Measurements from ENCODE around the gene MAJIN. TPM values are rescaled to one million over a fixed set of nuclear protein-coding genes. Genes with fewer than 3 reads are reported as not detected.
A peak's percentile ranks its signal among the peaks of the same experiment; 100 is the strongest.

MAJIN gene
- total RNA-seq, 1 experiment from 2014 or later, result not detected

- TF ChIP-seq ZSCAN18 (CRISPR knock-in tag; IDR thresholded peaks at IDR 0.05) (no peak), E2F1 (CRISPR knock-in tag; IDR thresholded peaks at IDR 0.05) (no peak)
Observed at GRCh38 chr11:65013888-65014725, 42.2 kb upstream of the MAJIN start, which contains the start of gene ARL2 (continued).

- ChIA-PET CTCF (interaction anchor here (0.7 to 5.4 kb wide), 39 partner anchors 9 to 250 kb away, joined by 3 to 37 read pairs (median 6); partner anchors contain the start of genes BATF2, CDC42BPG, CDCA5 and FAU), POLR2A (interaction anchor here (1.2 kb wide), 1 partner anchor 109 kb away, joined by 3 read pairs; the partner anchor contains the start of genes FAU and MRPL49)
- DNase-seq (ENCODE audit: low spot score) (peak; percentile 90), ATAC-seq (peak; percentile 81)
- peaks cover 19% of the 10 kb centered on the region for H3K36me3 Mint-ChIP-seq
- H3K27me3 Mint-ChIP-seq (ENCODE audit: low read depth), result no peaks in the 10 kb centered on the region
- H3K4me1 Mint-ChIP-seq, result peaks cover 18% of the 10 kb centered on the region
- peak overlapping the region; percentile 78 for H3K4me3 Mint-ChIP-seq
- H3K9me3 Mint-ChIP-seq, result no peaks in the 10 kb centered on the region
- H3K27ac Mint-ChIP-seq, result peak overlapping the region; percentile 92
- no peak for TF ChIP-seq TEAD1 (CRISPR knock-in tag; IDR thresholded peaks at IDR 0.05)
- TF ChIP-seq STAT6 (CRISPR knock-in tag; conservative IDR thresholded peaks at IDR 0.05; ENCODE audit: low read depth), result no peak
- no peak for TF ChIP-seq CDX4 (CRISPR knock-in tag; IDR thresholded peaks at IDR 0.05; ENCODE audit: borderline replicate concordance)
- TF ChIP-seq HMGXB4 (CRISPR knock-in tag; IDR thresholded peaks at IDR 0.05), result no peak
- TF ChIP-seq E2F1 (CRISPR knock-in tag; IDR thresholded peaks at IDR 0.05), result no peak
- TF ChIP-seq CREM (CRISPR knock-in tag; IDR thresholded peaks at IDR 0.05), result 0 out of 2 replicates have a peak, but pooled peaks have one; percentile 46
- TF ChIP-seq, protein P1, sequence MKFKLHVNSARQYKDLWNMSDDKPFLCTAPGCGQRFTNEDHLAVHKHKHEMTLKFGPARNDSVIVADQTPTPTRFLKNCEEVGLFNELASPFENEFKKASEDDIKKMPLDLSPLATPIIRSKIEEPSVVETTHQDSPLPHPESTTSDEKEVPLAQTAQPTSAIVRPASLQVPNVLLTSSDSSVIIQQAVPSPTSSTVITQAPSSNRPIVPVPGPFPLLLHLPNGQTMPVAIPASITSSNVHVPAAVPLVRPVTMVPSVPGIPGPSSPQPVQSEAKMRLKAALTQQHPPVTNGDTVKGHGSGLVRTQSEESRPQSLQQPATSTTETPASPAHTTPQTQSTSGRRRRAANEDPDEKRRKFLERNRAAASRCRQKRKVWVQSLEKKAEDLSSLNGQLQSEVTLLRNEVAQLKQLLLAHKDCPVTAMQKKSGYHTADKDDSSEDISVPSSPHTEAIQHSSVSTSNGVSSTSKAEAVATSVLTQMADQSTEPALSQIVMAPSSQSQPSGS (CRISPR knock-in tag; IDR thresholded peaks at IDR 0.05; ENCODE audit: borderline replicate concordance, low read depth), result no peak
- TF ChIP-seq FOXK1 (CRISPR knock-in tag; IDR thresholded peaks at IDR 0.05), result 0 out of 2 replicates have a peak, but pooled peaks have one; percentile 15
- no peak for TF ChIP-seq FOXJ3 (CRISPR knock-in tag; IDR thresholded peaks at IDR 0.05; ENCODE audit: borderline replicate concordance)
- TF ChIP-seq ZNF219 (CRISPR knock-in tag; IDR thresholded peaks at IDR 0.05; ENCODE audit: borderline replicate concordance), result no peak
- no peak for TF ChIP-seq NFE2L1 (CRISPR knock-in tag; IDR thresholded peaks at IDR 0.05)
- TF ChIP-seq, protein P2, sequence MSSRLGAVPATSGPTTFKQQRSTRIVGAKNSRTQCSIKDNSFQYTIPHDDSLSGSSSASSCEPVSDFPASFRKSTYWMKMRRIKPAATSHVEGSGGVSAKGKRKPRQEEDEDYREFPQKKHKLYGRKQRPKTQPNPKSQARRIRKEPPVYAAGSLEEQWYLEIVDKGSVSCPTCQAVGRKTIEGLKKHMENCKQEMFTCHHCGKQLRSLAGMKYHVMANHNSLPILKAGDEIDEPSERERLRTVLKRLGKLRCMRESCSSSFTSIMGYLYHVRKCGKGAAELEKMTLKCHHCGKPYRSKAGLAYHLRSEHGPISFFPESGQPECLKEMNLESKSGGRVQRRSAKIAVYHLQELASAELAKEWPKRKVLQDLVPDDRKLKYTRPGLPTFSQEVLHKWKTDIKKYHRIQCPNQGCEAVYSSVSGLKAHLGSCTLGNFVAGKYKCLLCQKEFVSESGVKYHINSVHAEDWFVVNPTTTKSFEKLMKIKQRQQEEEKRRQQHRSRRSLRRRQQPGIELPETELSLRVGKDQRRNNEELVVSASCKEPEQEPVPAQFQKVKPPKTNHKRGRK (CRISPR knock-in tag; IDR thresholded peaks at IDR 0.05; ENCODE audit: borderline replicate concordance), result no peak
- no peak for TF ChIP-seq ATF3 (CRISPR knock-in tag; conservative IDR thresholded peaks at IDR 0.05)
- no peak for TF ChIP-seq NR3C1 (CRISPR knock-in tag; conservative IDR thresholded peaks at IDR 0.05; ENCODE audit: low read depth)
- no peak for TF ChIP-seq SOX15 (CRISPR knock-in tag; IDR thresholded peaks at IDR 0.05)
- no peak for TF ChIP-seq MLX (CRISPR knock-in tag; IDR thresholded peaks at IDR 0.05)
- TF ChIP-seq ZNF232 (CRISPR knock-in tag; IDR thresholded peaks at IDR 0.05), result 0 out of 2 replicates have a peak, but pooled peaks have one; percentile 11
Observed at GRCh38 chr11:65013130-65013887, 41.4 kb upstream of the MAJIN start.

Data from WTC11 (cell line).